HG03066 (cell line): ENCODE measurements around the gene TMEM200B.
"Not testable (repeated sequence)": the region's sequence is repeated elsewhere in the genome, so short reads cannot be mapped to it uniquely, and the experiment has no call there.

Source experiments
- ATAC-seq: cut with Tn5 transposase; IDR thresholded peaks from one replicate; pipeline ENCODE4 v1.9.1; 2021; ENCODE audit warnings: low read depth; ENCODE audit not compliant: unreplicated experiment

The TMEM200B gene

DNA sequence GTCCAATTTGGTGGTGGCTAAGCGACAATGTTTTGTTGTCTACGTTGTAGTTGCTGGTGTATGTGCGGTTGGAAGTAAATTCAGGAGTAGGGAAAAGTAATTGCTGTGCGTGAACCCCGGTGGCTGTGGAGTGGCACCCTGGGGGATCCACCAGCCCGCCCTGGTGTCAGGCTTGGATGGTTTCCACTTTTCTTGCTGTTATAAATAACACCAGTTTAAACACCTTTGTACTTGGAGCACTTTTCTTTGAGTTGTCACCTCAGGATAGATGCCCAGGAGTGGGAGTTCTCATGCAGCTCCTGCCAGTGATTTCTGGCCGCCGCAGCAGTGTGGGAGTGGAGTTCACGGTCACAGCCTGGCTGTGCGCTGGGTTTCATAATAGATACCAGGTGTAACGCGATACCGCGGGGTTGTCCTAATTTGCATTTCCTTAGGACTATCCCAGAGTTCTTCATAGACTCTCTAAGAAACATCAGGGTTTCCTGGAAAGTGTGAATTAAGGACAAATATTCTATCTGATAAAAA is 12.8 kb upstream of the TMEM200B start:
- no peak for ATAC-seq

DNA sequence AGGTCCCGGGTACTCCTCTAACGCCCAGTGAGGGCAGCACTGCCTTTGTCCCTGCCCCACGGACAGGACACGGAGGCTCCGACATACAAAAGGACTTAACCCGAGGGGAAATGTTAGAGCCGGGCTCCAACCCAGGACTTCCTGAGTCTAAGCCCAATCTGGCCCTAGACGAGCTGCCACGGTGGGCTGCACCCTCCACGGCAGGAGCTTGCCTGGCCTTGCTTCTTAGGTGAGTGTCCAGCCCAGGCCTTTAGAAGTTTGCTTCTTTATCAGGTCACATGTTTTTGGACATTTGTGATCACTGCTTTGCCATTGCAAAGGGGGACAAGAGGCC is 11.0 kb upstream of the TMEM200B start:
- no peak for ATAC-seq

DNA sequence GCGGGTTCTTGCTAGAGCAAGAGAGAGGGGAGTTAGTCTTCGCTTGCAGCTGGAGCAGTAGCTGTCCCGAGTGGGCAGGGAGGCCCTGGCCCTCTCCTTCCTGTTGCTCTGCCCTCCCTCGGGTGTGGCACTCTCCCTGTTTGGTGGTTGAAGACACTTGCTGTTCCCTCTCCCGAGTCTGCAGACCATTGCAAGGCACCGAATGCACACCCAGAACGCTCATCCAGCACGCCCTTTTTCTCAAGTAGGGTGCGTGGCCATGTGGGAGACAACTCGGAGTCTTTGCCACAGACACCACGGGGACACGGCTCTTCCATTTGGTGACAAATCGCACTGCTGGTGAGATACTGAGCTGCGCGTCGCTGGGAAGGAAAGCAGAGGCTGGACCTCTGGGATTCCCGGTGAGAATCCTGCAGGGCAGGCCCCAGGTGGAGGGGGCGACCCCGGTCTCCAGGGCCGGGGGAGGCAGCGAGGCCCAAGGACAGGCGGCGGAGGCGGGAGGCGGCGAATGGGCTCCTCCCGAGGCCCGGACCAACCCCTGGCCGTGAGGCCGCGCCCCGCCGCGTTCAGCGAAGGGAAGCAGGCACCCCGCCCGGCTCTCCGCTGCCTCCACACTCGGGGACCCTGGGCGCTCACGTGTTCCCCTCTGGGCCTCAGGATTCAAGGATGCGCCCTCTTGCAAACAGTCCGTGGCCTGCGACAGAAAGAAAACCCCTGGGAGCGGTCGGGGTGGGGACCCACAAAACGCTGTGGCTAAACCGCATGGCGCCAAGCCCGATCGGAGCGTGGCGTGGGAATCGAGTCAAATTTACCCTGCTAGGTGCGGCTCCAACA is 10.4 kb upstream of the TMEM200B start:
- ATAC-seq = no peak

DNA sequence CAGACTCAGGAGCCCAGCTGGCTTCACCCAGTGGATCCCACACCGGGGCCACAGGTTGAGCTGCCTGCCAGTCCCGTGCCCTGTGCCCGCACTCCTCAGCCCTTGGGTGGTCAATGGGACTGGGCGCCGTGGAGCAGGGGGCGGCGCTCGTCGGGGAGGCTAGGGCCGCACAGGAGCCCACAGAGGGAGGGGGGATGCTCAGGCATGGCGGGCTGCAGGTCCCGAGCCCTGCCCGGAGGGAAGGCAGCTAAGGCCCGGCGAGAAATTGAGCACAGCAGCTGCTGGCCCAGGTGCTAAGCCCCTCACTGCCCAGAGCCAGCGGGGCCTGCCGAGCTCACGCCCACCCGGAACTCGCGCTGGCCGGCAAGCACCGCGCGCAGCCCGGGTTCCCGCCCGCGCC is 7.4 kb upstream of the TMEM200B start:
- ATAC-seq = not testable (repeated sequence)

DNA sequence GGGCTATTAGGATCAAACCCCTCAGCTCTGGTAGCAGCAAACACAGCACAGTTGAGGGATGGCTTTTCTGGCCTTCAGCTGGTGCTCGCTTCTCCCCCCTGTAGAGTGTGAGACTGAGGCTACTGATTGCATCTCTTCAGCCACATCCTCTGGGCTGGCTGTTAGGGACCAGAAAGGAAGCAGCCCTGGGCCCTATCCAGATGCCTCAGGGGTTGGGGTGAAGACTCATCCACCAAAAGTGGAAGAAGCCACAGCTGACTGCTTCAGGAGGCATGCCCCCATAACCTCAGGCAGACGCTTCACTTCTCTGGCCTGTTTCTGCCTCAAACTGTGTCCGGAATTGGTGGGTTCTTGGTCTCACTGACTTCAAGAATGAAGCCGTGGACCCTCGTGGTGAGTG is 6.2 kb upstream of the TMEM200B start:
- no peak for ATAC-seq

DNA sequence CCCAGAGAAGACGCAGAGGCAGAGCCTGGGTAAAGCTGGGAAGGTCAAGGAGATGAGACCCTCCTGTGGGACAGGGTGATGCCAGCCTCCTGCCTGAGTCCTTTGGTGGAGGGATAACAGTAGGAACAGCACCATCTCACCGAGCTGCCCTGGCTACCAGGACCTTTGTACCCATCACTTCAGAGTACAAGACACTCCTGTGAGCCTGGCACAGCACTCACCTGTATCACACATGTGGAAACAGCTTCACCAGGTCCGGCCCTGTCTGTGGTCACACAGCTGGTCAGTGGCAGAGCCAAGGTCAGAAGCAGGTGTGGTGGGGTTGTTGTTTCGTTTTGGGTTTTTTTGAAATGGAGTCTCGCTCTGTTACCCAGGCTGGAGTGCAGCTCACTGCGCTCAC is 5.0 kb upstream of the TMEM200B start:
- no peak for ATAC-seq

DNA sequence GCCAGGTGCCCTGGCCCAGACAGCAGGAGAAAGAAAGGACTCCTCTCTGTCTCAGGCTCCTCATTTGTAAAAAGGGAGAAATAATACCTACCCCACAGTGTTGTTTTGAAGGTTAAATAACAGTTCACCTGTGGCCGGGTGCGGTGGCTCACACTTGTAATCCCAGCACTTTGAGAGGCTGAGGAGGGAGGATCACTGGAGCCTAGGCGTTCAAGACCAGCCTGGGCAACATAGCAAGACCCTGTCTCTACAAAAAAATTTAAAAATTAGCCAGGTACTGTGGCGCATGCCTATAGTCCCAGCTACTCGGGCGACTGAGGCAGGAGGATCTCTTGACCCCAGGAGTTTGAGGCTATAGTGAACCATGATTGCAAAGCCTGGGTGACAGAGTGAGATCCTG is 2.5 kb upstream of the TMEM200B start:
- no peak for ATAC-seq

DNA sequence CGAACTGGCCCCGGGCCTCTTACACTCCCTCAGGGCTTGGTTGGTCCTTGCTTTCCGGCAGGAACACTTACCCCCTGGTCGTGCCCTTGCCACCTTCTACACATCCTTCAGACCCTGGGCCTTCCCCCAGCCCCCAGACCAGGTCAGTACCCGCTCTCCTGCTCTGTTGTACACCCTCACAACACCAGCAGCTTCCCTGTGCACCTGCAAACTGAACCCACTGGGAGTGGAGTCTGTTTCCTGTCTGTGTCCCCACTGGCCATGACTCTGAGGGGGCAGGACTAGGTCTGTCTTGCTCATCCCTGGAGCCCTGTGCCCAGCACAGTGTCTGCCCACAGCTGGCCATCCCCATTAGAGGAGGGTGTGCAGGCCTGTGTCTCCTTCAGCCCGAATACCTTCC is 2.1 kb upstream of the TMEM200B start:
- no peak for ATAC-seq

DNA sequence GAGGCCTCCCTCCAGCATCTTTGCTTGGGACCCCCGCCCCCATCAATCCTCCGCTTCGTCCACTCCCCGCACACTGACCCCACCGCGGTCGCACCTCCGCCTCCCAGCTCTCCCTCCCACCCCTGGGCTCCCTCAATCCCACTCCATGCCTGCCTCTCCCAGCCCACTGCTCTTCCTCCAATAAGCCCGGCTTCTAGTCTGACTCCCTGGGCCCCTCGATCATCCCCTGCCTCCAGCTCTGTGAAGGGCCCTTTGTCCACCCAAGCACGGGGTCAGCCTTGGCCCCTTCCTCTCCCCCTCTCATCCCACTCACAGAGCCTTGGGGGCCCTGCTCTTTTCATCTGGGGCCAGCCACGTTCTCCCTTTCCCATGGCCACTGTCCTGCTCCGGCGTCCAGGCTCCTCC is 1.5 kb upstream of the TMEM200B start:
- no peak for ATAC-seq

DNA sequence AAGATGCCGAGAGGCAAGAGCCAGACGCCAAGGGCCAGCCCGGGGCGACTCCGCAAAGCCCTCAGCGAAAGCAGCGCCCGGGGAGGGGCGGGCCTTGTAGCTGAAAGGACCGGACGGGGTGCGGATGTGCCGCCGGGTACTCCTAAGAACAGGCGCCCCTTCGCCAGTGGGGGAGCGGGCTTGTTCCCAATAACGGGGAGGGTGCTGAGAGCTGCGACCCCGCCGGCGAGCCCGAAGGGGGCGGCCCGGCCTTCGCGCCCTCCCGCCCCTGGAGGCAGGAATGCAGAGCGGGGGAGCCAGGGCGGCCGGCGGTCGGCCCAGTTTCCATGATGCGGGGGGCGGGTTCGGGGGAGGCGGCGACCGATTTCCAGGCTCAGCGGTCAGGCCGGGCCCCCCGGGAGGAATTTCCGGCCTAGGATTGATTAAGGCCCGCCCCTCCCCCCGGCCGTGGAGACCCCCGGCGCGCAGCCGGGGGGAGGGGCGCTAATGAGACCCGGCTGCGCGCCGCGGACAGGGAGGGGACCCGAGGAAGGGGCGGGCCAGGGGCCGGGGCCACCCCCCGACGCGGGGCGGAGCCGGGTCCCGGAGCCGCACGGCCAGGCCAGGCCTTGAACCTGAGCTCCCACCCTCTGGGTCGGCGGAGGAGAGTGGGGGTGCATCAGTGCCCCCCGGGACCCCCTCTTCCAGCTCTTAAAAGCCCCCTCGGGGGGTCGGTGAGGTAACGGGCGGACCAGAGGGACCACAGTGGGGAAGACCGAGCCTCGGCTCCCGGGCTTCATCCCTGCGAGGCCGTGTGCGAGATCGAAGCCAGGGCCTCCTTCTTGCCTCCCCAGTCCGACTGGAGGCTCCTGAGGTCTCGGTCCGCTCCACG is 898 bp upstream of the TMEM200B start:
- ATAC-seq = no peak

DNA sequence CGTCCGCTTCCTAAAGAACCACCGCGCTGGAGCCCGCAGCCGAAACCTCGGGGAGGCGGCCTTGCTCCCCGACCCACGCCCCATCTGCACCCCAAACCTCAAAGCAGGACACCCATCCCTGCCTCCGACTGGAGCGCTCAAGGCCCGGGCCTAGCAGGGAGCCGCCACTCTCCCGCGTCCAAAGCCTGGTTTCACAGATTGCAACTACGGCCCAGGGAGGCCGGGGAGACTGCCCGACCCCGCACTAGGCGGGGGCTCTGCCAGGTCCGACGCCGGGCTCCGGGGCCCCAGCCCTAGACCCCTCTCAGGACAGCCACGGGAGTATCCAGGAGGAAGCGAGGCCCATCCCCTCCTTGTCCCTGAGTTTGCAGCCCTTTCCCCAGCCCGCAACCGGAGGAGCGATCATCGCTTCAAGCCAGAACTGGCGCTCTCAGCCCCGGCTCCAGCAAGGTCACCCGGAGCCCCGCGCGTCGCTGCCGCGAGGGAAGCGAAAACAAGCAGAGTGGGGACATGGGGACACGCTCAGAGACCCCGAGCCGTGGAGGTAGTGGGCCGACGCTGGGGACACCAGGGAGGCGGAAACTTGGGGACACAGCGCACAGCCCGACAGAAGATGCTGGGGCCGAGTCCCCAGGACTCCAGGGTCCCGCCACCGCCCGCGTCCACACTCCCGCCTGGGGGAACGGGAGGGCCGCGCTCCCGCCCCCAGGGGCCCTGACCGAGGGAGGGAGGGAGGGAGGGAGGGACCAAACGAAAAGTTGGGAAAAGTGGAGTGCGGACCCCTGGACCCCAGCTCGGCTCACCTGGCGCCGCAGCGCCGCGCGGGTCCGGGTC is 433 bp downstream of the TMEM200B start:
- no peak for ATAC-seq

DNA sequence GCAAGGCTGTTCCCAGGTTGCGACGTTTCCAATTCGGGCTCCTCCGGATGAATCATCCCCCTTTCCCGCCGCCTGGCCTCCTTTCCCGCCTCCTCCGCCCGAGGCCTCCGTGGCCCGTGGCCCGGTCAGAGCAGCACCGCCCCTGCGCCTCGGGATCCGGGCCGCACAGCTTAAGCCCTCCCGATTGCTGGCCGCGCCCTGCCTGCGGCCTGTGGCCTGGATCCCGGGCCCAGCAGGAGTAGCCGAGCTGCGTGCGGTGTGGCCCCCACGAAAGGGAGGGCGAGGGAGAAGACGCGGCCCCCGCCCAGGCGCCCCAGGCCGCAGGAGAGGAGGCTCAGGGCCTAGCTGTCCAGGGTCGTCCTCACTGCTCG is 1.0 kb downstream of the TMEM200B start:
- ATAC-seq = no peak

DNA sequence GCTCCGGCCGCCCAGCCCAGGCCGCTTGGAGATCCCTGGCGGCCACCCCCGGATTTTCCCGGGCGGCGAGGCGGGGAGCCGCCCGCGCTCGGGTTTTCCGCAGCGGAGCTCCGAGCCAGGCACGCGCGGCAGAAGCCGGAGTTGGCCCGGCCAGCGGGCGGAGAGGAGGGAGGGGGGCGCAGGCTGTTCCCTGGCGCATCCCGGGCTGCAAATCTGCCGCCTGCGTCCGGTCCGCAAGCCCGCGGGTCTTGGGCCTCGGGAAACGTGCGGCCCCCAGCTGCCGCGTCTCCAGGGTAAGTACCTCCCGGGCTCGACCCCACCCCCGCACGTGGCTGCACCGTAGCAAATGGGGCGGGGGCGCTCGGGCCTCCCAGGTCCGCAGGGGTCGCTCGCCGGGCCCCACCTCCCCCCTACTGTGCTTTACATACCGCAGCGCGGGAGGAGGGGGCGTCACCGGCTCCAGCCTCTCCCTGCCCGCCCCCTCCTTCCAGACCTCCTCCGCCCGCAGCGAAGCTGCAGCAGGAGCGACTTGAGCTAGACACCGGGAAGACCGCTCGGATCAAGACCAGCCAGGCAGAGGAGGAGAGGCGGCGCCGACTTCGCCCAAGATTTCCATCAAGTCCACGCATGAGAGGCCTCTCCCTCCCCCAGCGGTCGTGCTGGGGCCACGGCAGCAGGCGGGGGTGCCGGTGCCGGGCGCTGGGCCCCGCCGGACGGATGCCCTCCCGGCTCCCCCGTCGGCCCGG is 1.6 kb downstream of the TMEM200B start:
- ATAC-seq = no peak

DNA sequence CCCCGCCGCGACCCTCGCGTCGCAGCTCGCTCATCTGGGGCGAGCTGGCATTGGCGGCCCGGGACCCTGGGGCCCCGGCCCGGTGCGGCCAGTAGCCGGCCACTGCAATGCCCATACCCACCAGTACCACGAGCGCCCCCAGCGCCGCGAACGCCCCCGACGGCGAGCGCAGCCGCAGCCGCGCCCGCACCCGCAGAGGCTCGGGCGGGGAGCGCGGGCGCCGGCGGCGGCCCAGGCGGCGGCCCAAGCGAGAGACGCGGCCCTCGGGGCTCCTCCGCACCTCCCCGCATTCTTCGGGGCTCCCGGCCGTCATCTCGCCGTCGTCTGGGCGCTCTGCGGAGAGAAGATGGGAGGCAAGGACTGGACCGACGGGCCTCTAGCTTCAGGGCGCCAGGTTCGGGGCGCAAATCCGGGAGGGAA is 2.2 kb downstream of the TMEM200B start:
- no peak for ATAC-seq

DNA sequence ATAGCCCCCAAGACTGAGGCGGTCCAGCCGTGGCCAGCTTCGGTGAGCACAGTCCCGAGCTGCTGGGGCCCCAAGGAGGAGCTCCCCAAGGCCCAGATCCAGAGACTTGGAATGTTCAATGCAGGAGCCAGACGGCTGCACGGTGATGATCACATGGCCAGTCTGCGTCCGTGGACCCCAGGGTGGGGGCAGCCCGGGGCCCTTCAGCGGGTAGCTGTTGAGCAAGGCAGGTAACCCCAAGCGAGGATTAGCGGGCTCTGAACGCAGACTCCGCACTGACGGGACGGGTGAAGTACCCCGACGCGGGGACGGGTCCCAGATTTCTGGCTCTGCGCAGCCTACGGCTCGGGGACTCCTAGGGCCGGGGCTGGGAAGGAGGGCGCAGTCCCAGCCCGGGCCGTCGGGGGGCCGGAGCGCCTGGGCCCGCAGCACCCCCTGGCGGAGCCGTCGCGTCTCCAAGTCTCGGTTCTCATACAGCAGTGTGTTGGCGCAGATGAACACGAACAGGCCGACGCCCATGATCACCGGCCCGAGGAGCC is 2.7 kb downstream of the TMEM200B start:
- ATAC-seq = no peak

DNA sequence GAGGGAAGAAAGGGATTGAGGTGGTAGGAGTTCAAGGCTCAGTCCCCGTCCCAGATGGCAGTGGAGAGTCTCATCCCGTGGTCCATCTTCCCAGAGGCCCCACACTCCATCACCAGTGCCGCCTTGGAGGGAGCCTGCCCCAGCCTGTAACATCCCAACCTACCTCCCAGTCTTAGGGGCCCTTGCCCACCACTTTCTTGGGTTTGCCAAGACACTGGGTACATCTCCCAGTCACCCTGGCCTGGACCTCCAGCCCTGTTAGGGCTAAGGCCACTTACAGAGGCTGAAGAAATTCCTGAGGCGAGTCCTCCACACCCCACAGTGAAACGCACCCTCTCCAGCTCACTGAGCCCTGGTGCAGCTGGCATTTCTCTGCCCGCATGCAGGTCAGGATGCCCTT is 3.3 kb downstream of the TMEM200B start:
- no peak for ATAC-seq

DNA sequence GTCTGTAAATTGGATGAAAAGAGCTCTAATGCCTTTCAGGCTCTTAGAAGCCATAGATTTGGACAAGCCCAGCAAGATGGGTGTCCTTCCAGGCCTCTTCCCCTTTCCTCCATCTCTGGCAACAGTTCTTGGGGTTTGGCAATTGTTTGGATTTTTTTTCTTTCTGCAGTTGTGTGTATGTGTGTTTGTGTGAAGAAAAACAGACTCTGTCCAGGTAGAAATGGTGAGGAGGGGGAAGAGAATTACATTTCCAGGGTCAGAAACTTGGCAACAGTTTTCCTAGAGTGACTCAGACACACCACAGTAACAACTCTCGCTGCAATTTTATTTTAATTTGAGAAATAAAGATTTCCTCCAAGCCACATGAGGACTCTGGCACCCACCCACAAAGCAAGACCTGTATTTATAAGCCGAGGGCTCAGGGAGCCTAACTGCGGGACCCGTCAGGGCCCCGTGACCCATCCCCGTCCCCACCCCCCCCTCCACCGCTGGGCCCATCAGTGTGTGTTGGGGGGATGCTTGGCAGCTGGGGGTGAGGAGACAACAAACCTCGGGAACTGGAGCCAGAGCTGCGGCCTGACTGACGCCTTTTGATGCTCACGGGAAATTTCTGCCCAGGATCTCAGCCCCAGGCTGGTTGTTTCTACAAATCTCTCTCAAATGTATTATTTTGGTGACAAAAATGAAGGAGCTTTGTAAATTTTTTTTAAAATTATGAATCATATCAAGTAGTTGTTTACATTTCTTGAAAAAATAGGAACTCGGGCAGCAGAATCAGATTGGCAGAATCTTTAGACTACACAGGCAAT is 4.4 kb downstream of the TMEM200B start:
- no peak for ATAC-seq

DNA sequence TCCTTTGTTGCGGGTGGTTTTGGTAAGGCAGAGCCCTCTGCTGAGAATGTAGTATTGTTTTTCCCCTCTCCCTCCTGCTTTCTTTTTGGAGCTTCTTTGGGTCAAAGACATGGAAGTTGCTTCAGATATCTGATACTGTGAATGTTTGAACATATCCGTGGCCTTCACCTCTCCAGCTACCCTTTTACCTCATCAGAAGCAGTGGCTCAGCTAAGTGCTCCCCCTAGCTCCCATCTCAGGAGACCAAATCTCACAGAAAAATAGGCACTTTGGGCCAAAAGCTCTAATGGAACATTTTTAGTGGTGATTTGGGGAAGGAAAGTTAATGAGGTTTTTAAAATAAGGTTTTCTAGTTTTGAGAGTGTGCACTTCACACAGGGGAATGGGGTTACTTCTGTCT is 6.3 kb downstream of the TMEM200B start:
- ATAC-seq = no peak

DNA sequence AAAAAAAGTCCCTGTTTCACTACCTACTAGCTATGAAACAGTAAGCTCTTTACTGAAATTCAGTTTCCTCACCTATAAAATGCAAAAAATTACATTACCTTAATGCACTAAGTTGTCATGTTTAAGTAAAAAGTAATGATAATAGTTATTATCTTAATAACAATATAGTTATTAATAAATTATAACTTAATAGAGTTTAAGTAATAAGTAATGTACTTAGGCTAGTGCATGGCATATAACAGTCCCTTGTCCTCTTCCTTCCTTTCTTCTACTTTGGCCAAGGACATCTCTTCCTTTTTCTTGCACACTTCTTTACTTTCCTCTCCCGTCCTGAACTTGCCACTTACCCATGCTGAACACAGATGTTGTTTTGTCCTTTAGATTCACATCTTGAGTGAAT is 9.0 kb downstream of the TMEM200B start:
- ATAC-seq = no peak
